K562 (cell line): ENCODE measurements around the gene TXNL4A. TPM values are rescaled to one million over a fixed set of nuclear protein-coding genes. Genes with fewer than 3 reads are reported as not detected.

Source experiments
- ATAC-seq: fragments of 200-7000 bp; cut with Tn5 transposase; 3 replicates; pipeline ENCODE4 v1.9.1; 2020; ENCODE audit warnings: moderate library complexity
- BruUV-seq: library from RNA; stranded (reverse); fragments of 400-500 nt; replicated peaks from 2 replicates; lab custom pipeline; 2021; lab: Mats Ljungman, UMichigan
- CTCF ChIA-PET: fragments of 300-600 bp; formaldehyde crosslinking; extraction: SDS; loops from one replicate; lab custom pipeline; 2021; ENCODE audit warnings: low intra/inter-chr PET ratio; lab: Yijun Ruan, JAX
- POLR2A ChIA-PET: fragments of 300-600, 350-650 bp; sonication (Branson Sonifier 250); formaldehyde crosslinking; extraction: SDS; loops from one replicate; lab custom pipeline; 2021; ENCODE audit warnings: antibody characterized with exemption, inconsistent platforms; lab: Yijun Ruan, JAX
- DNase-seq, 4 experiments: peaks; one replicate each; pipeline versions ENCODE4 v3.0.0 to v3.0.0-alpha.2; 2011 to 2018; ENCODE audit warnings: low spot score in 3 of 4, mixed read lengths in 3 of 4; ENCODE audit errors: extremely low read depth in 1 of 4
- FAIRE-seq: peaks from 2 replicates; lab custom pipeline; 2011; peaks lifted over from hg19 to GRCh38; lab: Jason Lieb, UNC
- H2AFZ ChIP-seq: 2 replicates; pipeline ENCODE4 v1.6.0; 2011; ENCODE audit warnings: low read depth, low read length, control low read depth, inconsistent platforms
- H3K27ac ChIP-seq: fragments of 200-600 bp; 3 replicates; pipeline ENCODE4 v1.8.0; 2011; ENCODE audit warnings: low read depth, mild to moderate bottlenecking, control low read depth, inconsistent platforms, low read length, moderate library complexity, mixed read lengths; ENCODE audit errors: extremely low read depth
- H3K27me3 ChIP-seq, 2 experiments: fragments of 300-600 bp in 1 of 2; 2 replicates in 1 of 2; 3 replicates in 1 of 2; pipeline versions ENCODE4 v1.6.0 to v1.8.0; 2011; ENCODE audit warnings: inconsistent platforms in 2 of 2, low read length in 2 of 2, mild to moderate bottlenecking in 1 of 2, mixed read lengths in 1 of 2, moderate library complexity in 1 of 2; ENCODE audit not compliant: control insufficient read depth in 2 of 2, insufficient read depth in 2 of 2
- H3K36me3 ChIP-seq: fragments of 300-600 bp; 3 replicates; pipeline ENCODE4 v1.8.0; 2011; ENCODE audit warnings: mild to moderate bottlenecking, low read length, inconsistent platforms; ENCODE audit not compliant: control insufficient read depth, insufficient read depth
- H3K4me1 ChIP-seq, 2 experiments: fragments of 200-600 bp in 1 of 2; replicated peaks in 1 of 2; 2 replicates in 1 of 2; 3 replicates in 1 of 2; pipeline versions ENCODE4 v1.5.1 to v1.8.0; 2011; ENCODE audit warnings: inconsistent platforms in 2 of 2, low read length in 2 of 2, mild to moderate bottlenecking in 1 of 2, mixed read lengths in 1 of 2, moderate library complexity in 1 of 2; ENCODE audit not compliant: control insufficient read depth in 2 of 2, insufficient read depth in 2 of 2
- H3K4me2 ChIP-seq: 2 replicates; pipeline ENCODE4 v1.6.1; 2011; ENCODE audit warnings: low read length, control low read depth, inconsistent platforms, mixed read lengths; ENCODE audit not compliant: insufficient read depth
- H3K4me3 ChIP-seq: fragments of 200-600 bp; sonication (generic), shearing (Covaris generic); 2 replicates; pipeline ENCODE4 v1.5.1; 2016; ENCODE audit warnings: control low read depth, inconsistent platforms
- H3K79me2 ChIP-seq: fragments of 200-600 bp; 3 replicates; pipeline ENCODE4 v1.8.0; 2011; ENCODE audit warnings: low read length, inconsistent platforms; ENCODE audit not compliant: control insufficient read depth, insufficient read depth
- H3K9ac ChIP-seq, 2 experiments: 2 replicates each; pipeline versions ENCODE4 v1.6.0 to v1.6.1; 2011; ENCODE audit warnings: low read depth in 2 of 2, low read length in 2 of 2, control low read depth in 1 of 2, inconsistent platforms in 1 of 2, mild to moderate bottlenecking in 1 of 2, mixed read lengths in 1 of 2; ENCODE audit not compliant: insufficient read depth in 1 of 2
- H3K9me1 ChIP-seq: one replicate; pipeline ENCODE4 v1.6.0; 2011; ENCODE audit warnings: inconsistent platforms, mild to moderate bottlenecking, low read length, moderate library complexity; ENCODE audit not compliant: control insufficient read depth, insufficient read depth
- H3K9me3 ChIP-seq: replicated peaks from 2 replicates; pipeline ENCODE4 v1.5.1; 2011; ENCODE audit warnings: low read depth, low read length, inconsistent platforms; ENCODE audit not compliant: control insufficient read depth, insufficient read depth
- H4K20me1 ChIP-seq: replicated peaks from 2 replicates; pipeline ENCODE4 v1.6.1; 2011; ENCODE audit warnings: low read length, inconsistent platforms, mixed read lengths; ENCODE audit not compliant: control insufficient read depth, insufficient read depth
- BHLHE40 ChIP-seq: IDR thresholded peaks from 2 replicates; pipeline ENCODE4 v1.6.1; 2011; ENCODE audit warnings: low read length, improper control_type of control experiment
- FOXJ3 ChIP-seq: sonication (generic); formaldehyde crosslinking; IDR thresholded peaks from 2 replicates; pipeline ENCODE4 v1.4.0; 2020; ENCODE audit warnings: mild to moderate bottlenecking, missing genetic modification reagents
- PHF8 ChIP-seq: fragments of 200-600 bp; sonication (generic); IDR thresholded peaks from 2 replicates; pipeline ENCODE4 v1.6.1; 2012; ENCODE audit warnings: mixed run types, mild to moderate bottlenecking, inconsistent platforms, low read length, moderate library complexity, borderline replicate concordance
- POLR2G ChIP-seq: fragments of 200-400 bp; formaldehyde crosslinking; IDR thresholded peaks from 2 replicates; pipeline ENCODE4 v1.6.1; 2017; ENCODE audit warnings: low read depth, mild to moderate bottlenecking, antibody characterized with exemption, low read length, moderate library complexity
- SNIP1 ChIP-seq: fragments of 450-650 bp; IDR thresholded peaks from 2 replicates; pipeline ENCODE4 v1.7.1; 2017; ENCODE audit warnings: low read depth, mild to moderate bottlenecking
- ZNF197 ChIP-seq: fragments of 200-800 bp; sonication (Bioruptor generic); IDR thresholded peaks from 2 replicates; pipeline ENCODE4 v1.6.1; 2016; ENCODE audit warnings: low read depth, missing genetic modification characterization, missing compliant biosample characterization
- WGBS: fragments of 100-300 bp; shearing (Covaris generic); methylation state at CpG from one replicate; pipeline ENCODE4 v1.1.6; 2016; ENCODE audit warnings: low coverage, mixed read lengths; ENCODE audit not compliant: insufficient coverage; ENCODE audit errors: missing lambda C conversion rate; 5-methylcytosine and 5-hydroxymethylcytosine counted together
- in situ Hi-C: fragments of 300-500 bp; cut with MboI; formaldehyde crosslinking; loops from 4 replicates; pipeline ENCODE4 v1.15.0; 2018; ENCODE audit warnings: inconsistent platforms, mixed read lengths
- intact Hi-C: fragments of 100-400 bp; cut with micrococcal nuclease; formaldehyde crosslinking; loops from 2 replicates; pipeline ENCODE4 v1.14.2; 2022
- polyA plus RNA-seq, 8 experiments: library from polyadenylated mRNA; depleted of rRNA in 4 of 8; stranded (reverse) in 5 of 8; unstranded in 3 of 8; fragments of >200 nt; fragmentation: Nextera tagmentation in 2 of 8; fragmentation: Illumina TruSeq in 1 of 8; extraction: Ambion mirVana in 2 of 8; extraction: Trizol in 1 of 8; gene quantifications; 2 replicates each; pipeline versions ENCODE4 v1.2.1 to v1.2.3, GENCODE V29; 2011 to 2014; ENCODE audit warnings: inconsistent platforms in 1 of 8, missing spikeins in 1 of 8
- total RNA-seq, 7 experiments: library from RNA; depleted of rRNA in 6 of 7; stranded (reverse); fragments of >200 nt in 6 of 7; fragmentation: Illumina TruSeq in 2 of 7; extraction: Trizol in 2 of 7; gene quantifications; 2 replicates each; pipeline versions ENCODE4 v1.2.1 to v1.2.3, GENCODE V29; 2011 to 2021; ENCODE audit warnings: low replicate concordance in 1 of 7

TXNL4A gene
- total and polyA plus RNA-seq, 9 of the 15 experiments (the other 6 are each of a cell fraction or from before 2014, with no cell fraction given) = 27.0 to 132 (median 87.5) TPM

DNA sequence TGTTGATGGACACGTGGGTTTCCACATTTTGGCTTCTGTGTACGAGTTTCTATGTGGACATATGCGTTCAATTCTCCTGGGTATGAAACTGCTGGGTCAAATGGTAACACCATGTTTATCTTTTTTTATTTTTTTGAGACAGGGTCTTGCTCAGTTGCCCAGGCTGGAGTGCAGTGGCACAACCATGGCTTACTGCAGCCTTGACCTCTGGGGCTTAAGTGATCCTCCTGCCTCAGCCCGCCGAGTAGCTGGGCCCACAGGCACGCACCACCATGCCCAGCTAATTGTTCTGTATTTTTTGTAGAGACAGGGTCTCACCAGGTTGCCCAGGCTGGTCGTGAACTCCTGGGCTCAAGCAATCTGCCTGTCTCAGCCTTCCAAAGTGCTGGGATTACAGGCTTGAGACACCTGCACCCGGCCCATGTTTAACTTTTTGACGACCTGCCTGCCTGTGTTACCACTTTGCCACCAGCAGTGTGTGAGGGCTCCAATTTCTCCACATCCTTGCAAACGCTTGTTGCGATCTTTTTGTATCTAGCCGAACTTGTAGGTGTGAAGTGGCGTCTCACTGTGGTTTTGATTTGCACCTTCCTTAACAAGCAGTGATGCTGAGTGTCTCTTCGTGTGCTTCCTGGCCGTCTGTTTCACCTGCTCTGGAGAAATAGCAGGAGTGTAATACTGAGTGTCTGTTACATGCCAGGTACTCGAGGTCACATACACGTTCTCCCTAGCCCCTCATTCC, 17.0 kb downstream of the TXNL4A start (continued):
- no peak for TF ChIP-seq POLR2G
- TF ChIP-seq BHLHE40 = no peak
- no peak for TF ChIP-seq ZNF197
- TF ChIP-seq SNIP1 = no peak
- no peak for TF ChIP-seq PHF8

DNA sequence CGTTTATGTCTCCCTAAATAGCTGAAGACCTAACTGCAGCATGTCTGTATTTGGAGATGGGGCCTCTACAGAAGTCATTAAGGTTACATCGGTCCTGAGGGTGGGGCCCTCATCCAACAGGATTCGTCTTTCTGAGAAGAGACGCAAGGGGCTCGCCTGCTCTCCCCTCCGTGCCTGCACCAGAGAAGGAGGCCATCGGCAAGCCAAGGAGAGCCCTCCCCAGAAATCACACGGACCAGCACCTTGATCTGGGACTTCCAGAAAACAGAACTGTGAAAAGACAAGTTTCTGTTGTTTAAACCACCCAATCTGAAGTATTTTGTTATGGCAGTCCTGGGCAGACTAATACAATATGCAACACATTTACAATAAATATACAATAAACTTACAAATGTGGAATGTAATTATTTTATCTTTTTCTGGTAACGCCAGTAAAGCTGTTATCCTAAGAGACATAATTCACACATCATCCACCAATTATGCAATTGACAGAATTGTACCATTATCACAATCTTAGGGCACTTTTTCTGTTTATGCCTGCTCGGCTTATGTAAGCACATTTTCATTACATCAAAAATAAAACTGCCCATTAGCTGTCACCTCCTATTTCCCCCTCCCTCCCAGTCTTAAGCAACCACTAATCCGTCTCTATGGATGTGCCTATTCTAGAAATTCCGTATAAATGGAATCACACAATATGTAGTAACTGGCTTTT, 17.8 kb downstream of the TXNL4A start:
- no peak for FAIRE-seq
- Histone ChIP-seq H3K9ac (no peak overlapping the region), H2AFZ (no peak overlapping the region), H3K4me2 (no peak overlapping the region), H3K9me1 (no peaks in the 10 kb centered on the region), H3K27me3 (no peaks in the 10 kb centered on the region), H3K79me2 (peaks cover 33% of the 10 kb centered on the region), H4K20me1 (peaks cover 20% of the 10 kb centered on the region), H3K4me1 (peaks cover 4 to 16% of the 10 kb centered on the region in 2 experiments; a peak in 4 of 5 replicates), H3K4me3 (no peak overlapping the region), H3K27ac (no peak overlapping the region), H3K9me3 (no peaks in the 10 kb centered on the region), H3K36me3 (peaks cover 59% of the 10 kb centered on the region)
- ATAC-seq = no peak
- ChIA-PET CTCF (no interaction called here), POLR2A (interaction anchor here (0.7 to 0.9 kb wide), 2 partner anchors 9 to 11 kb away, joined by 3 read pairs; no protein-coding TSS in a partner anchor)
- TF ChIP-seq FOXJ3 = no peak
- intact Hi-C loops (no loop called here), in situ Hi-C loops (no loop called here)
- no TSS peak for BruUV-seq
- 89% methylated on average over 10 of the region's 12 CpGs for WGBS
- no peak for DNase-seq
